Testis (tissue), 2 donors: ENCODE measurements around the gene PAF1.

ENCODE experiments used
- CTCF ChIP-seq, 3 experiments: fragments of 450-650 bp in 2 of 3; fragments of 200-600 bp in 1 of 3; sonication (generic) in 1 of 3; IDR thresholded peaks; one replicate each; pipeline ENCODE4 v1.5.1; 2016 to 2019; ENCODE audit warnings: antibody characterized with exemption in 3 of 3, mild to moderate bottlenecking in 2 of 3, moderate library complexity in 1 of 3
- POLR2A ChIP-seq: fragments of 450-650 bp; IDR thresholded peaks from one replicate; pipeline ENCODE4 v1.6.1; 2017; ENCODE audit warnings: antibody characterized with exemption, mild to moderate bottlenecking, moderate library complexity

DNA sequence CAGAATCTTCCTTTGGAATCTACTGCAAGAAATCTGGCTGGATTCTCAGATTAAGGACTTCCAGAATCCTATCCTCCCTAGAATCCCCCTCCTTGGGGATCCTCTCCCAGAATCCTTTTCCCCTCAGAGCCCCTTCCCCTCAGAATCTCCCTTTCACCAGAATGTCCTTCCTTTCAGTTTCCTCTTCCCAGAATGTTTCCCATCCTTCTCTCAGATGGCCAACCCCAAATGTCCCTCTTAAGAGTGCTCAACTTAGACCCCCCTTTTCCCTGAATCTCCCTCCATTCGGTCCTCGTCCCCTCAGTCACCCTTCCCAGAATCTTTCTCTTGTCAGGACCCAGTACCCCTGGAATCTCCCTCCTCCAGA, 45.4 kb upstream of the PAF1 start:
- no peak for TF ChIP-seq CTCF (IDR thresholded peaks at IDR 0.05)
- TF ChIP-seq POLR2A, result no peak
